Activated CD4-positive, CD25-positive, alpha-beta regulatory T cell treated with anti-CD3 and anti-CD28 coated beads, Interleukin-2, amount 50 U/mL, for 72 hours (primary cell): ENCODE measurements around the gene SCAF4.
"Not testable (repeated sequence)": the region's sequence is repeated elsewhere in the genome, so short reads cannot be mapped to it uniquely, and the experiment has no call there.

Source experiments
- DNase-seq: peaks from one replicate; pipeline ENCODE4 v3.0.0; 2021

Gene SCAF4

DNA sequence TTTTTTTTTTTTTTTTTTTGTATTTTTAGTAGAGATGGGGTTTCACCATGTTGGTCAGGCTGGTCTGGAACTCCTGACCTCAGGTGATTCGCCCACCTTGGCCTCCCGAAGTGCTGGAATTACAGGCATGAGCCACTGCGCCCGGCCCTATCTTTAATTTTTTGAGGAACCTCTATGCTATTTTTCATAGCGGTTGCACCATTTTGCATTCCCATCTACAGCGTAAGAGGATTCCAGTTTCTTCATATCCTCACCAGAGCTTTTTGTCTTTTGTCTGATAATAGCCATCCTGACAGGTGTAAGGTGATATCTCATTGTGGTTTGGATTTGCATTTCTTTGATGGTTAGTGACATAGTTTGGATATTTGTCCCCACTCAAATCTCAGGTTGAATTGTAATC is 100.0 kb downstream of the SCAF4 start:
- DNase-seq = not testable (repeated sequence)

DNA sequence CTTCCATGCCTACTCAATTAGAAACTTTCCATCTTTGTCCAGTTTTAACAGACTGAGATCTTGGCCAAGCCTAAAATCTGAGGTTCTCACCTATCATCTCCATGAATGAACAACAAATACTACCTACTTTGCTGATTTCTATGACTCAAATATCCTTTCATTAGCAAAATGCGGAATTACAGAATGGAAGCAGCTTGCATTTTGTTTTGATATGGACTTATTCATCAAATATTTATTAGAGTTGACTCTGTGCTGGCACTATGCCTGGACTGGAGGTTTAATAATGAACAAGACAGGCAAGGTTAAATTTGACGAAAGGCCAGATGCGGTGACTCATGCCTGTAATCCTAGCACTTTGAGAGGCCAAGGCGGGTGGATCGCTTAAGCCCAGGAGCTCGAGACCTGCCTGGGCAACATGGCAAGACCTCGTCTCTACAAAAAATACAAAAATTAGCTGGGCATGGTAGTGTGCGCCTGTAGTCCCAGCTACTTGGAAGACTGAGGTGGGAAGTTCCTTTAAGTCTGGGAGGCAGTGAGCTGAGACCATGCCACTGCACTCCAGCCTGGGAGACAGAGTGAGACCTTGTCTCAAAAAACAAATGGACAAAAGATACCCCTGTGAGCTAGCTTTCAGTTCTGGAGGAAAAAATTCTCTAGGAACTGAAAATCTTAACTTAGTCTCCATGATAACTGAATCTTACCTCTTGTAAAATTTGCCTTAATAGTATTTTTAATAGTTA is 101.8 kb downstream of the SCAF4 start:
- DNase-seq = no peak

DNA sequence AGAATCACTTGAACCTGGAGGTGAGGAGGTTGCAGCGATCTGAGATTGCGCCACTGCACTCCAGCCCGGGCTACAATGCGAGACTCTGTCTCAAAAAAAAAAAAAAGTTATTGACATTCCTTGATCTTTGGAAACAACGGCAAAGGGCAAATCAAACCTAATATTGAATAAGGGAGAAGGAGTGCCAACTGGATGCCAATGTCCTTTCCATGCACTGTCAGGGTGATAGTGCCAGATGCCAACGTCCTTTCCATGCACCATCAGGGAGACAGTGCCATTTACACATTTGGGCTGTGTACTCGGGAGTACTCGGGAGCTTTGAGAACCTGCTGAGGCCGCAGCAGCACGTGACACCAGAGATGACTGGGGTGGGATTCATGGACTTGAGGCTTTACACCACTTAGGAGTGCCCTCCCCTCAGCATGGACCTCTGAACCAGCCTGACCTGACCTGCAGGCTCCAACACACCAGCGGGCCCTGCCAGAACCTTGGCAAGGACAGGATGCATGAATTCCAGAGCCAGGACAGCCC is 106.9 kb downstream of the SCAF4 start:
- no peak for DNase-seq

DNA sequence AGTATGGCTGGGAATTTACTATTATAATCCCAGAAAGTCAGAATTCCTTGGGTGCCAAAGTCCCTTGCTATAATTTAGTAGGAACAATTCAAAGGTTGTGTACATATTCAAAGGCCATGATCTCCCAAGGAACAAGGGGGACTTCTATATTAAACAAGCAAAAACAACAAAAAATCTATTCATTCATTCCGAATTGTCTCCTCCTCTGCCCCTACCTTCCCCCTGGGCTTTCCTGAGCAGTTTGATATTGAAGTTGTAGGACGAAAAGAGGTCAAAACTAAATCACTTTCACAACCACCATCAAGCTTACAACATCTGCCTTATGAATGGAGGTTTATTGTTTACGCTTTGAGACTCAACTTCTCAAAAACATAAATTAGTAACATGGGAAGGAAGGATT is 107.7 kb downstream of the SCAF4 start:
- DNase-seq = no peak

DNA sequence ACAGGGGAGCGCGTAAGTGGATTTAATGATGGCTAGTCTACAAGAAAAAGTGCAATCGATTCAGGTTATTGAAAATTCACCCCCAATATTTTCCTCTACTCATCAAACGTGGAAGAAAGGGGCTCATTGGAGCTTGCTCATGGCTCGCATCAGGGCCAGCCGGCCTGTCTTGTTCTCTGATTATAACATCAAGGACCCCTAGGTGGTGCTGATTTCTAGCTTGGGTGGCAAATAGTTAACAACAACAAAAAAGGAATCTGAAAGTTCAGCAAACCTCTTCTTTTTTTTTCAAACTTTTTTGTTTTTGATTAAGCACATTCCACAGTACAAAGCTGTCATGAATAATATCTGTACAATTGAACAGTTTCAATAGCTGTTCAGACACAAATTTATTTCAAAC is 108.3 kb downstream of the SCAF4 start:
- no peak for DNase-seq

DNA sequence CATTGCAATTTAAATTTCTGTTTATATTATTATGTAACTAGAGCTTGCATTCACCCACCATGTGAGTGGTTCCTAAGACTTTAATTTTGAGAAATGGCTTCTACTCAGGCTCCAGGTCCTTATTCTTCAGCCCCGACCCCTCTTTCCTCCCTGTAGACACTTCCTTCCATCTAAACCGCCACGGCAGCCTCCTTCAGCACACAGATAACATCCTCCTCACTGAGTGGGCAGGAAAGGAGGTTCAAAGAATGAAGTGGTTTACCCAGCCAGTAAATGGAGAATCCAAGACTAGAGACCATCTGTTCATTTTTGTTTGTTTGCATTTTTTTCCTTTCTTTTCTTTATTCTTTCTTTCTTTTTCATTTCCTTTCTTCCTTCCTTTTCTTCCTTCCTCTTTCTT is 109.5 kb downstream of the SCAF4 start:
- DNase-seq = no peak
